Neural progenitor cell (in vitro differentiated cells): ENCODE results near the gene WDR7. TPM values are rescaled to one million over a fixed set of nuclear protein-coding genes. Genes with fewer than 3 reads are reported as not detected.

ENCODE experiments used
- DNase-seq: peaks from one replicate; pipeline ENCODE4 v3.0.0-alpha.2; 2016; ENCODE audit warnings: low spot score
- H2AFZ ChIP-seq: fragments of 200-600 bp; sonication (generic); replicated peaks from 2 replicates; pipeline ENCODE4 v1.6.1; 2016; ENCODE audit warnings: antibody characterized with exemption
- H3F3A ChIP-seq: fragments of 200-600 bp; sonication (generic); 2 replicates; pipeline ENCODE4 v1.6.1; 2016; ENCODE audit warnings: antibody characterized with exemption, low read depth
- H3K27ac ChIP-seq: fragments of 200-600 bp; sonication (generic); 2 replicates; pipeline ENCODE4 v1.5.1; 2016; ENCODE audit warnings: mild to moderate bottlenecking
- H3K27me3 ChIP-seq: fragments of 200-600 bp; sonication (generic); 2 replicates; pipeline ENCODE4 v1.6.1; 2016; ENCODE audit warnings: mild to moderate bottlenecking, moderate library complexity
- H3K36me3 ChIP-seq: fragments of 200-600 bp; sonication (generic); 2 replicates; pipeline ENCODE4 v1.5.1; 2016
- H3K4me1 ChIP-seq: fragments of 200-600 bp; sonication (generic); 2 replicates; pipeline ENCODE4 v1.6.1; 2016; ENCODE audit warnings: mixed run types
- H3K4me2 ChIP-seq: fragments of 200-600 bp; sonication (generic); 2 replicates; pipeline ENCODE4 v1.6.1; 2016
- H3K4me3 ChIP-seq: fragments of 200-600 bp; sonication (generic); 2 replicates; pipeline ENCODE4 v1.5.1; 2016
- H3K79me2 ChIP-seq: fragments of 200-600 bp; sonication (generic); 2 replicates; pipeline ENCODE4 v1.6.1; 2016; ENCODE audit warnings: low read depth
- H3K9ac ChIP-seq: fragments of 200-600 bp; sonication (generic); 2 replicates; pipeline ENCODE4 v1.6.1; 2016
- H3K9me3 ChIP-seq: fragments of 200-600 bp; sonication (generic); 2 replicates; pipeline ENCODE4 v1.5.1; 2016; ENCODE audit warnings: low read depth
- H4K20me1 ChIP-seq: fragments of 200-600 bp; sonication (generic); 2 replicates; pipeline ENCODE4 v1.6.1; 2016; ENCODE audit warnings: low read depth
- H3K27ac Mint-ChIP-seq: 3 replicates; pipeline ENCODE4 v1.8.0; 2021; ENCODE audit warnings: mixed read lengths
- H3K27me3 Mint-ChIP-seq: 2 replicates; pipeline ENCODE4 v1.8.0; 2022; ENCODE audit warnings: low read depth, mild to moderate bottlenecking, inconsistent platforms, moderate library complexity, mixed read lengths; ENCODE audit not compliant: insufficient read depth
- H3K36me3 Mint-ChIP-seq: 3 replicates; pipeline ENCODE4 v1.8.0; 2021; ENCODE audit warnings: mixed read lengths
- H3K4me1 Mint-ChIP-seq: 3 replicates; pipeline ENCODE4 v1.8.0; 2021; ENCODE audit warnings: mixed read lengths
- H3K4me3 Mint-ChIP-seq: 3 replicates; pipeline ENCODE4 v1.8.0; 2021; ENCODE audit warnings: mild to moderate bottlenecking, moderate library complexity, mixed read lengths
- H3K9me3 Mint-ChIP-seq: 3 replicates; pipeline ENCODE4 v1.8.0; 2020; ENCODE audit warnings: mixed read lengths
- CTCF ChIP-seq: fragments of 200-600 bp; sonication (generic); IDR thresholded peaks from 2 replicates; pipeline ENCODE4 v1.5.1; 2017; ENCODE audit warnings: antibody characterized with exemption, mild to moderate bottlenecking
- EZH2 ChIP-seq: fragments of 200-600 bp; sonication (generic); IDR thresholded peaks from 2 replicates; pipeline ENCODE4 v1.6.1; 2017; ENCODE audit warnings: antibody characterized with exemption, mild to moderate bottlenecking, moderate library complexity
- EZH2phosphoT487 ChIP-seq: fragments of 200-600 bp; sonication (generic); IDR thresholded peaks from 2 replicates; pipeline ENCODE4 v1.6.1; 2017; ENCODE audit warnings: antibody characterized with exemption
- total RNA-seq: library from RNA; depleted of rRNA; stranded (reverse); fragments of >200 nt; gene quantifications from 2 replicates; pipeline ENCODE4 v1.2.3, GENCODE V29; 2015; ENCODE audit warnings: low replicate concordance

WDR7 gene
- total RNA-seq, 1 donor from 2014 or later = 12.3 TPM

DNA sequence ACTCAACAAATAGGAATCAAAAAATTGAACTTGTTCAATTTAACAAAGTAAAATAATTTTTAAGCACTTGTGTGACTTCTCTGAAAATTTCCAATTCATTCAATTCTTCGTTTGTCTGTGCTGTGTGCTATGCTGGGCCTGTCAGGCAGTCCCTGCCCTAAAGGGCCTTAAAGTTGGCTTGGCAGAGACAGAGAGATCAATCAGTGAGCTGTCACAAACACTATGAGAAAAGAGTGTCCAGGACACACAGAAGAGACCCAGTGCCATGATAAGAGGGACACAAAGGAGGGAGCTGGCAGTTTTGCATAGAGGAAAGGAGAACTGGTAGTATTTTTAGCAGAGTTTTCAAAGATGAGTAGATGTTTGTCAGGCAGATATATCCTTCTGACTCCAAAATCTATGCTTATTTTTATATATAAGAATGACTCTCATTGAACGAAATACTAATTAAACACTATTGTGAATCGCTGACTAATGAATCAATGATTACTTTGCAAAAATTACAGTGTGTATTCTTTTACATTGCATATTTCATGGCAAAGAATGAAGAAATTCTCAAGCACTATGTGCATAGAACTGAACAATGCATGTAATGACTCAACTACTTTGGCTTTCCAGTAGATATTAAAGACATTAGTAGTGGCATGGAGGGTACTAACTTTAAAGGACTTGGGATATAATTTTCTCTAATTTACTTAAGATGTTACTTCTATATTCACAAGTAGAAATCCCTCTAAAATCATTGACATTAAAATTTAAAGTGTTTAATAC is 302.5 kb downstream of the WDR7 start:
- Histone ChIP-seq H3K4me3 (no peak overlapping the region), H3K79me2 (no peaks in the 10 kb centered on the region), H4K20me1 (no peaks in the 10 kb centered on the region), H3K27ac (no peak overlapping the region), H3K4me2 (no peak overlapping the region), H2AFZ (no peak overlapping the region), H3K4me1 (peaks cover 8% of the 10 kb centered on the region), H3K36me3 (no peaks in the 10 kb centered on the region), H3F3A (no peaks in the 10 kb centered on the region), H3K9me3 (no peaks in the 10 kb centered on the region), H3K27me3 (no peaks in the 10 kb centered on the region), H3K9ac (no peak overlapping the region)
- H3K27ac Mint-ChIP-seq = no peak overlapping the region
- DNase-seq = no peak
- no peak overlapping the region for H3K4me3 Mint-ChIP-seq
- peaks cover 10% of the 10 kb centered on the region for H3K4me1 Mint-ChIP-seq
- no peak for TF ChIP-seq EZH2phosphoT487
- TF ChIP-seq EZH2 = no peak
- no peak for TF ChIP-seq CTCF
- no peaks in the 10 kb centered on the region for H3K9me3 Mint-ChIP-seq
- peaks cover 2% of the 10 kb centered on the region for H3K36me3 Mint-ChIP-seq
- peaks cover 2% of the 10 kb centered on the region for H3K27me3 Mint-ChIP-seq

- no peak for DNase-seq
- no peaks in the 10 kb centered on the region for H3K79me2 ChIP-seq
- no peak overlapping the region for H3K27ac ChIP-seq
- H3K9ac ChIP-seq = no peak overlapping the region
- Mint-ChIP-seq H3K36me3 (peaks cover 8% of the 10 kb centered on the region), H3K4me3 (no peak overlapping the region), H3K27me3 (peaks cover 2% of the 10 kb centered on the region), H3K4me1 (peaks cover 15% of the 10 kb centered on the region), H3K9me3 (no peaks in the 10 kb centered on the region), H3K27ac (no peak overlapping the region)
- no peaks in the 10 kb centered on the region for H3K36me3 ChIP-seq
- peaks cover 13% of the 10 kb centered on the region for H3K4me1 ChIP-seq
- H3K27me3 ChIP-seq = no peaks in the 10 kb centered on the region
- H2AFZ ChIP-seq = no peak overlapping the region
- H3F3A ChIP-seq = no peaks in the 10 kb centered on the region
- H4K20me1 ChIP-seq = no peaks in the 10 kb centered on the region
- no peak for TF ChIP-seq EZH2phosphoT487
- TF ChIP-seq EZH2 = no peak
- no peak for TF ChIP-seq CTCF
- no peak overlapping the region for H3K4me2 ChIP-seq
- H3K4me3 ChIP-seq = no peak overlapping the region
- H3K9me3 ChIP-seq = no peaks in the 10 kb centered on the region
Measured at GRCh38 chr18:56955490-56955889, 304.3 kb downstream of the WDR7 start.

- no peaks in the 10 kb centered on the region for H3K36me3 ChIP-seq
- DNase-seq = no peak
- no peaks in the 10 kb centered on the region for H3K79me2 ChIP-seq
- no peaks in the 10 kb centered on the region for H3F3A ChIP-seq
- no peak overlapping the region for H3K4me3 ChIP-seq
- H3K9ac ChIP-seq = no peak overlapping the region
- no peak for TF ChIP-seq CTCF
- no peaks in the 10 kb centered on the region for H3K27me3 ChIP-seq
- H3K36me3 Mint-ChIP-seq = peaks cover 8% of the 10 kb centered on the region
- H3K27ac ChIP-seq = no peak overlapping the region
- no peaks in the 10 kb centered on the region for H4K20me1 ChIP-seq
- peaks cover 11% of the 10 kb centered on the region for H3K4me1 Mint-ChIP-seq
- no peaks in the 10 kb centered on the region for H3K9me3 Mint-ChIP-seq
- H2AFZ ChIP-seq = no peak overlapping the region
- H3K4me1 ChIP-seq = peaks cover 5% of the 10 kb centered on the region
- H3K27me3 Mint-ChIP-seq = peaks cover 2% of the 10 kb centered on the region
- no peaks in the 10 kb centered on the region for H3K9me3 ChIP-seq
- no peak overlapping the region for H3K4me3 Mint-ChIP-seq
- H3K4me2 ChIP-seq = no peak overlapping the region
- no peak overlapping the region for H3K27ac Mint-ChIP-seq
Measured at GRCh38 chr18:56959120-56959519, 308.0 kb downstream of the WDR7 start.
